Ectodermal cell (in vitro differentiated cells): ENCODE measurements around the gene CACNA1B.

Experiments used
- H3K27ac ChIP-seq: 2 replicates; pipeline ENCODE4 v1.7.0; 2013; ENCODE audit warnings: mild to moderate bottlenecking, low read depth, low read length; ENCODE audit not compliant: insufficient read depth, poor library complexity, severe bottlenecking
- H3K27me3 ChIP-seq: 2 replicates; pipeline ENCODE4 v1.7.0; 2013; ENCODE audit warnings: mild to moderate bottlenecking, low read length; ENCODE audit not compliant: insufficient read depth, control insufficient read depth, poor library complexity, severe bottlenecking
- H3K36me3 ChIP-seq: one replicate; pipeline ENCODE4 v1.7.0; 2013; ENCODE audit warnings: low read length; ENCODE audit not compliant: control insufficient read depth, insufficient read depth
- H3K4me1 ChIP-seq: one replicate; pipeline ENCODE4 v1.7.0; 2013; ENCODE audit warnings: low read length; ENCODE audit not compliant: control insufficient read depth, insufficient read depth
- H3K4me3 ChIP-seq: 2 replicates; pipeline ENCODE4 v1.7.0; 2013; ENCODE audit warnings: low read depth, low read length, control low read depth; ENCODE audit not compliant: insufficient read depth
- H3K9me3 ChIP-seq: 2 replicates; pipeline ENCODE4 v1.7.0; 2013; ENCODE audit warnings: mild to moderate bottlenecking, low read length, moderate library complexity; ENCODE audit not compliant: control insufficient read depth
- WGBS, 2 experiments: methylation state at CpG; one replicate each; pipeline ENCODE4 v1.1.7; 2013; ENCODE audit warnings: missing lambda C conversion rate in 2 of 2; 5-methylcytosine and 5-hydroxymethylcytosine counted together

Gene CACNA1B

GRCh38 chr9:137836151-137836830, 41.3 kb upstream of the CACNA1B start:
- Histone ChIP-seq H3K9me3 (no peaks in the 10 kb centered on the region), H3K4me1 (no peaks in the 10 kb centered on the region), H3K27ac (no peak overlapping the region), H3K4me3 (no peak overlapping the region), H3K36me3 (peaks cover 10% of the 10 kb centered on the region), H3K27me3 (no peaks in the 10 kb centered on the region)
- WGBS, 2 experiments: 95% methylated on average over 28 of the region's 28 CpGs

- H3K4me3 ChIP-seq: no peak overlapping the region
- H3K4me1 ChIP-seq: no peaks in the 10 kb centered on the region
- 79 to 84% methylated on average over 12 of the region's 12 CpGs for WGBS, 2 experiments
- peaks cover 10% of the 10 kb centered on the region for H3K36me3 ChIP-seq
- no peak overlapping the region for H3K27ac ChIP-seq
- H3K27me3 ChIP-seq: no peaks in the 10 kb centered on the region
- H3K9me3 ChIP-seq: no peaks in the 10 kb centered on the region
These were observed 40.7 kb upstream of the CACNA1B start for GRCh38 chr9:137836831-137837241.

- 93% methylated on average over 20 of the region's 20 CpGs for WGBS, 2 experiments
- Histone ChIP-seq H3K4me3 (no peak overlapping the region), H3K27ac (peak overlapping the region; percentile 2), H3K4me1 (no peaks in the 10 kb centered on the region), H3K27me3 (no peaks in the 10 kb centered on the region), H3K9me3 (no peaks in the 10 kb centered on the region), H3K36me3 (peaks cover 10% of the 10 kb centered on the region)
These were observed 40.0 kb upstream of the CACNA1B start for GRCh38 chr9:137837345-137838278.

- WGBS, 2 experiments: 95 to 97% methylated on average over 10 of the region's 10 CpGs
- H3K27me3 ChIP-seq: no peaks in the 10 kb centered on the region
These were observed 39.0 kb upstream of the CACNA1B start for GRCh38 chr9:137838576-137838975.

GRCh38 chr9:137843355-137843754, 34.2 kb upstream of the CACNA1B start:
- Histone ChIP-seq H3K4me3 (no peak overlapping the region), H3K27me3 (no peaks in the 10 kb centered on the region), H3K4me1 (no peaks in the 10 kb centered on the region), H3K9me3 (no peaks in the 10 kb centered on the region), H3K36me3 (no peaks in the 10 kb centered on the region), H3K27ac (no peak overlapping the region)
- 86 to 90% methylated on average over 9 of the region's 9 CpGs for WGBS, 2 experiments

More at GRCh38 chr9:137838576-137838975, 39.0 kb upstream of the CACNA1B start:
- Histone ChIP-seq H3K9me3 (no peaks in the 10 kb centered on the region), H3K4me1 (no peaks in the 10 kb centered on the region), H3K36me3 (peaks cover 10% of the 10 kb centered on the region), H3K4me3 (no peak overlapping the region), H3K27ac (no peak overlapping the region)

GRCh38 chr9:137851516-137852267, 25.9 kb upstream of the CACNA1B start:
- H3K27me3 ChIP-seq: no peaks in the 10 kb centered on the region
- 66 to 69% methylated on average over 5 of the region's 5 CpGs for WGBS, 2 experiments
- H3K27ac ChIP-seq: no peak overlapping the region
- no peaks in the 10 kb centered on the region for H3K4me1 ChIP-seq
- H3K4me3 ChIP-seq: no peak overlapping the region
- H3K36me3 ChIP-seq: no peaks in the 10 kb centered on the region
- H3K9me3 ChIP-seq: no peaks in the 10 kb centered on the region

- Histone ChIP-seq H3K4me1 (no peaks in the 10 kb centered on the region), H3K4me3 (no peak overlapping the region), H3K27ac (no peak overlapping the region), H3K36me3 (no peaks in the 10 kb centered on the region), H3K27me3 (no peaks in the 10 kb centered on the region), H3K9me3 (no peaks in the 10 kb centered on the region)
- no CpG with 5 or more reads among the region's 1 CpG for WGBS, 2 experiments
These were observed 24.1 kb upstream of the CACNA1B start for GRCh38 chr9:137853392-137853995.

GRCh38 chr9:137860361-137860760, 17.2 kb upstream of the CACNA1B start:
- H3K4me1 ChIP-seq: no peaks in the 10 kb centered on the region
- 92 to 94% methylated on average over 1 of the region's 1 CpG for WGBS, 2 experiments

GRCh38 chr9:137865581-137866145, 11.9 kb upstream of the CACNA1B start:
- WGBS, 2 experiments: 90 to 91% methylated on average over 18 of the region's 18 CpGs
- no peak overlapping the region for H3K4me3 ChIP-seq
- no peaks in the 10 kb centered on the region for H3K27me3 ChIP-seq
- H3K27ac ChIP-seq: no peak overlapping the region
- no peaks in the 10 kb centered on the region for H3K9me3 ChIP-seq
- no peaks in the 10 kb centered on the region for H3K4me1 ChIP-seq
- no peaks in the 10 kb centered on the region for H3K36me3 ChIP-seq

More at GRCh38 chr9:137860361-137860760, 17.2 kb upstream of the CACNA1B start:
- H3K27ac ChIP-seq: no peak overlapping the region
- no peaks in the 10 kb centered on the region for H3K9me3 ChIP-seq
- no peaks in the 10 kb centered on the region for H3K27me3 ChIP-seq
- no peaks in the 10 kb centered on the region for H3K36me3 ChIP-seq
- no peak overlapping the region for H3K4me3 ChIP-seq
